ENCODE data around the gene DGKD.

- TF ChIP-seq CTCF (IDR thresholded peaks at IDR 0.05) (no peak), POLR2A (IDR thresholded peaks at IDR 0.05) (no peak)
Observed at GRCh38 chr2:233355916-233356315, 1.6 kb downstream of the DGKD start.

All from Peyer's patch (tissue), 4 donors.